Measurements from ENCODE around the gene SKP1.

Gene SKP1

GRCh38 chr5:134127376-134127861 lies 49.3 kb downstream of the SKP1 start:
- no peak for DNase-seq

DNA sequence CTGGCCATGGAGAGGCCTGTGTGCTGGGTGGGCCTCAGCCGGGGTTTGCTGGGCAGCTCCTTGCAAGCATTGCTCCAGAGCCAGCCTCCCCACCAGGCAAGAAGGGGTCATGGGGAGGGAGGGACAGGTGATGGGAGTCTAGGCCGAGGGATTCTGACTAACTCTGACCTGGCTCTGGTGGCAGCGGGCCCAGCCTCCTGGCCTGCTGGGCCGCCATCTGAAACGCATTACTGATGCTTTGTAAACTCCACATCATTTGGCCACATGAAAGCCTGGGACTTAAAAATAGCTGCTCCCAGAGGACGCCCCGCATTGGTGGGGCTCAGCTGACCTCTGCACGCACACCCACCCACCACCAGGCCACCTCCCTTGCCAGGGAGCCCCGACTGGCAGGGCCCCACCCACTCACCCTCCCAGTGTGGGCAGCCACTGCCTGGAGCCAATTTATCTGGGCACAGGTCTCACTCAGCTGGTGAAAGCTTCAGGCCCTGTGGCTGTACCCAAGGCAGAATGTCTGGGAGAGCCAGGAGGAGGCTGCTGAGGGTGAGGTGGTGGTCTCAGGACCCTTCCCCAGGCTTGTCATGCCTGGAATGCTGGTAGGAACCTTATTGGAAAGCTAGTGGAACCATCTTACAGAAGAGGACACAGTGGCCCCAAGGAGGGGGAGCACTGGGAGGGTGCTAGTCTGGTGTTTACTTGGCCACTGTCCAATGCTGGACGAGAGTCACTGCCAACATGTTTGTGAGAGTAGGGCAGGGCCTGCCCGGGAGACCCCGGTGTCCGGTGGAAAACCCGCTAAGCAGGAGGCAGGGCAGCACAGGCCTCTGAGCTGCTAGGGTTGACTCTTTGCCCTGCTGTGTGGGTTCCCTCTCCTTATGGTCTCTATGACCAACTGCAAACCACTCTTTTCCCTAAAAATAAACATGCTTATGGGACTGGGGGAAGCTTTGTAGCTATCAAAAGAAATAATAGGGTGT lies 51.4 kb downstream of the SKP1 start:
- no peak for DNase-seq

- DNase-seq, result no peak
Observed at GRCh38 chr5:134124289-134125038, 52.3 kb downstream of the SKP1 start.

DNA sequence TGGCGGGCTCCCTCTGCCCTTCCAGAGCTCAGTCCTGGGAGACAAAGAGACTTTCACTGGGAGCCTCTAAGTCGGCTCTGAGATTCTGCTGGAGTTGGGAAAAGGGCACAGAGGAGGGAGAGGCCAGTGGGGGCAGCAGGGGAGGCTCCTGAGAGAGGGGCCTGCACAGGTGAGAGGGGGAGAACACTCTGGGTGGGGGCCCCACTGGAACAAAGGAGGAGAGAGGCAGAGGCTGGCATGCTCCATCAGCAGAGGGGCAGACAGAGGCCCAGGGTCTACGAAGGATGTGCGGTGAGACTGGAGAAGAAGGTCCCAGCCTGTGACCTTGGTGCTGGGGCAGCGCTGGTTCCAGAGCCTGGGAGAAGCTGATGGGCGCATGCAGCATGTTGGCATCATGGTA lies 53.4 kb downstream of the SKP1 start:
- DNase-seq, result no peak

GRCh38 chr5:134122530-134122929 lies 54.2 kb downstream of the SKP1 start:
- DNase-seq, result no peak

- no peak for DNase-seq
Observed at GRCh38 chr5:134120386-134121138, 56.2 kb downstream of the SKP1 start.

GRCh38 chr5:134119720-134120119 lies 57.0 kb downstream of the SKP1 start:
- no peak for DNase-seq

DNA sequence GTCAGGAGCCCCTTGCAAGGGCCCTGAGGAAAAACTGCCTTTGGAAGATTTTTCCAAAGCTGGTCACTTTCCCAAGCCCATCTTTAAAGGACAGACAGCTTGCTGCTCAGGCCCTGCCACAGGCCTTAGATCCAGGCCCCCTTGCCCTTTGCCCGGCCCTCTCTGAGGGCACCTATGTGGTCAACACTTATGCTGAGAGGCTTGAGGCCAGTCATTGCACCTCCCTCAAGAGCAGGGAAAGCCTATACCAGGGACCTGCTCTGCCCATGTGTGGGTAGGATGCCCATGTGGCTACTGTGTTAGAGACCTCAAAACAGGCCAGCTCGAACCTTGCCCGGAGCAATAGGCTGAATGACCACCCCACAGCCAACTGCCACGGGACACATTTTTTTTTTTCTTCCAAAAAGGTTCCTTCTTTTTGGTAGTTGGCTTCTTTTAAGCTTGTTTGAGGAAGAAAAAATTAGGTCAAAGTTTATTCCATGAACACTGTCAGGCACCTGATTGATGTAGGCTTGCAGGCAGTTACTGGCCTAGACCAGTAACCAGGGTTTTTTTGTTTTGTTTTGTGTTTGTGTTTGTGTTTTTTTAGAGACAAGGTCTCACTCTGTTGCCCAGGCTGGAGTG lies 58.4 kb downstream of the SKP1 start:
- DNase-seq, result no peak

GRCh38 chr5:134116789-134117761 lies 59.7 kb downstream of the SKP1 start:
- no peak for DNase-seq

- no peak for DNase-seq
Observed at GRCh38 chr5:134116286-134116685, 60.5 kb downstream of the SKP1 start.

DNA sequence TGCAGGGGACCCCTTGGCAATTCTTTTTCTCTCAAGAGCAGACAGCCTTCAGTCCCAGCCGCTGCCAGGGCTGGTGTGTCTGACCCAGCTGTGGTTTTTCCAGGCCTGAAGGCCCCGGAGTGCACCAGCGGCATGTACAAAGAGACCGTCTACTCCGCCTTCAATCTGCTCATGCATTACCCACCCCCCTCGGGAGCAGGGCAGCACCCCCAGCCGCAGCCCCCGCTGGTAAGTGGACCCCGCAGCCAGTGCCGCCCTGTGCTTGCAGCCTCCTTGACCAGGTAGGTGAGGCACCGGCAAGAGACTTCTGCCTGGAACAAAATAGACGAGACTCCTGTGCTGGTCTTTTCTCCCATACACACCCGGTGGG lies 61.0 kb downstream of the SKP1 start:
- no peak for DNase-seq

DNA sequence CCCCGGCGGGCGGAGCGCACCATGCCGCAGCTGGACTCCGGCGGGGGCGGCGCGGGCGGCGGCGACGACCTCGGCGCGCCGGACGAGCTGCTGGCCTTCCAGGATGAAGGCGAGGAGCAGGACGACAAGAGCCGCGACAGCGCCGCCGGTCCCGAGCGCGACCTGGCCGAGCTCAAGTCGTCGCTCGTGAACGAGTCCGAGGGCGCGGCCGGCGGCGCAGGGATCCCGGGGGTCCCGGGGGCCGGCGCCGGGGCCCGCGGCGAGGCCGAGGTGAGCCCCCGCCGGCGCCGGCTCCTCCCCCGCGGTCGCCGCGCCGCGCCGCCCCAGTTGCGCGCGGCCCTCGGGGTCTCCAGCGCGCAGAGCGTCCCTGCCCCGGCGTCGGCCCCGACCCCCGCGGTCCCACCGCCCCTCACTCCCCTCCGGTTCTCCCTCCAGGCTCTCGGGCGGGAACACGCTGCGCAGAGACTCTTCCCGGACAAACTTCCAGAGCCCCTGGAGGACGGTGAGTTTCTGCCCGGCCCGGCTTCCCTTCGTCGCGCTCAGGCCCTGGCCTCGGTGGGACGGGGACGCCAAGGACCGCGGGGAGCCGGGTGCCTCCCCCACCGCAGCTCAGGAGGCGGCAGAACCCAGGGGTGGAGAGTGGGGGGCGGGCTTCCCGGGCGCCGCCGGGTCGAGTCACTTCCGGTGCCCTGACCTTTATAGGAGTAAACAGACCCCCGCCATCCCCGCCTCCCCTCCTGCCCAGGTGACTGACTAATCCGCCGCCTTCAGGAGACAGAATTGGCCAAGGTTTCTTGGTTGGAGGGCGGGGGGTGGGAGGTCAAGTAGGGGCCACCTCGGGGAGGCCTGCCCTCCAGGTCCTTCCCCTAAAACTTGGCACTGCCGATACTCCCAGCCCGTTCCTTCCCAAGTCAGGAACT lies 61.6 kb downstream of the SKP1 start:
- DNase-seq, result no peak

GRCh38 chr5:134113902-134114875 lies 62.6 kb downstream of the SKP1 start, which contains the start of gene TCF7:
Gene TCF7, plus strand, starts transcription at chr5:134114681. Its CDS starts 226 bp downstream, at chr5:134114907.
- peak; percentile 30 for DNase-seq

GRCh38 chr5:134113363-134113889 lies 63.3 kb downstream of the SKP1 start:
- DNase-seq, result no peak

- no peak for DNase-seq
Observed at GRCh38 chr5:134112726-134113362, 63.9 kb downstream of the SKP1 start.

DNA sequence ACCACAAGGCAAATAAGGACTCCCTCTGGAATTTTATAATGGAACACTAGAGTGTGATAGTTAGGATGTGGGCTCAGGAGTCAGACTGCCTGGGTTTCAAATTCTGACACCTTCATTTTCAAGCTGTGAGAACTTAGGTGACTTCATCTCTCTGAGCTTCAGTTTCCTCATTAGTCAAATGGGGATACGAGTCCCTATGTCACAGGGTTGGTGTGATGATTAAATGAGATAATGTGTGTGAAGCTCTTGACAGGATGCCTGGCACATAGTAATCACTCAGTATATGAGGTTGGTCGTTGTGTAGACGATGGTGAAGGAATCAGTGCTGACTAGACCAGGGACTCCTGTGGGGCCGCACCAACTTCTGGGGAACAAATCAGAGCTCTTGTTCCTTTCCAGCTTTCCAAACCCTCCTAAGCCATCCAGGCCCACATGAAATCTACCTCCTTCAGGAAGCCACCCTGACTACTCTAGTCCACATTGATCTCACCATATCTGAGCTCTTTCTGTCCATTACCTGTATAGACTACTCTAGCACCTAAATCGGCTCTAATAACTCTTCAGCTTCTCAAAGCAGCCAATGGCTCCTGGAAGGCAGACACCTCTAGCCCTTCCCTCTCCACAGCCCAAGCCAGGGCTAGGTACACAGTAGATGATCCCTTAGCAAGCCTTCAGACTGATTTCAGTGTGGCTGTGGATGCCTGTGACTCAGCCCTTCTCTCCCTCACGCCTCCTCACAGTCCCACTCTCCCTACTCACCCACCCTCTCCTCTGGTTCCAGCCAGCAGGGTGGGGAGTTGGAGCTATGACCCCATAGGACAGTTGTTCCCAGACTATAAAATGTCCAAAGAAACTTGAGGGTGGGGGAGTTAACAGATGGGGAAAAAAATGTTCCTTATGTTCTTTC lies 64.8 kb downstream of the SKP1 start:
- no peak for DNase-seq

GRCh38 chr5:134110382-134110781 lies 66.4 kb downstream of the SKP1 start:
- no peak for DNase-seq
